IMR-90 (cell line): Measurements from ENCODE around the gene MED12. TPM values are rescaled to one million over a fixed set of nuclear protein-coding genes. Genes with fewer than 3 reads are reported as not detected.

ENCODE experiments used
- ATAC-seq: fragments of 200-7000 bp; cut with Tn5 transposase; 2 replicates; pipeline ENCODE4 v1.9.1; 2020; ENCODE audit warnings: low read depth, mild to moderate bottlenecking, moderate library complexity
- BruUV-seq: library from RNA; stranded (reverse); fragments of 400-500 nt; replicated peaks from 2 replicates; lab custom pipeline; 2021; lab: Mats Ljungman, UMichigan
- CTCF ChIA-PET: fragments of 300-600 bp; formaldehyde crosslinking; extraction: SDS; loops from one replicate; lab custom pipeline; 2021; ENCODE audit warnings: antibody characterized with exemption; lab: Yijun Ruan, JAX
- POLR2A ChIA-PET: fragments of 300-600 bp; sonication (Branson Sonifier 250); formaldehyde crosslinking; loops from one replicate; lab custom pipeline; 2022; ENCODE audit warnings: antibody characterized with exemption; ENCODE audit not compliant: unreplicated experiment; lab: Charles Lee
- DNase-seq: peaks from one replicate; pipeline ENCODE4 v3.0.0; 2013
- H2AFZ ChIP-seq: replicated peaks from 2 replicates; pipeline ENCODE3; 2013; ENCODE audit warnings: low read length, mild to moderate bottlenecking; ENCODE audit not compliant: poor library complexity
- H2AK5ac ChIP-seq: 2 replicates; pipeline ENCODE4 v1.6.1; 2013; ENCODE audit warnings: low read depth, low read length, inconsistent platforms
- H2AK9ac ChIP-seq: replicated peaks from 2 replicates; pipeline ENCODE3; 2013; ENCODE audit warnings: mild to moderate bottlenecking, low read depth, low read length, moderate library complexity; ENCODE audit not compliant: poor library complexity
- H2BK120ac ChIP-seq: 2 replicates; pipeline ENCODE4 v1.6.1; 2013; ENCODE audit warnings: low read depth, low read length, inconsistent platforms
- H2BK15ac ChIP-seq: 3 replicates; pipeline ENCODE4 v1.6.1; 2013; ENCODE audit warnings: low read depth, low read length, inconsistent platforms
- H2BK20ac ChIP-seq: 2 replicates; pipeline ENCODE4 v1.6.1; 2013; ENCODE audit warnings: low read depth, mild to moderate bottlenecking, inconsistent platforms, low read length, moderate library complexity
- H2BK5ac ChIP-seq: 2 replicates; pipeline ENCODE4 v1.6.1; 2013; ENCODE audit warnings: mild to moderate bottlenecking, low read depth, low read length, inconsistent platforms; ENCODE audit not compliant: poor library complexity, severe bottlenecking
- H3K14ac ChIP-seq: replicated peaks from 2 replicates; pipeline ENCODE4 v1.6.1; 2013; ENCODE audit warnings: low read depth, low read length, inconsistent platforms
- H3K18ac ChIP-seq: 2 replicates; pipeline ENCODE4 v1.6.1; 2013; ENCODE audit warnings: low read depth, low read length, control low read depth
- H3K23ac ChIP-seq: 2 replicates; pipeline ENCODE4 v1.6.1; 2013; ENCODE audit warnings: low read depth, low read length, inconsistent platforms
- H3K27ac ChIP-seq: 2 replicates; pipeline ENCODE4 v1.5.1; 2013; ENCODE audit warnings: mild to moderate bottlenecking, control low read depth, low read length; ENCODE audit not compliant: insufficient read depth
- H3K27me3 ChIP-seq: 2 replicates; pipeline ENCODE4 v1.6.1; 2013; ENCODE audit warnings: low read length; ENCODE audit not compliant: control insufficient read depth, insufficient read depth
- H3K36me3 ChIP-seq: 2 replicates; pipeline ENCODE4 v1.6.1; 2013; ENCODE audit warnings: low read length, mixed read lengths; ENCODE audit not compliant: control insufficient read depth, insufficient read depth
- H3K4ac ChIP-seq: 2 replicates; pipeline ENCODE4 v1.6.1; 2013; ENCODE audit warnings: low read depth, low read length, inconsistent platforms
- H3K4me1 ChIP-seq: 2 replicates; pipeline ENCODE4 v1.6.1; 2013; ENCODE audit warnings: low read length, mixed read lengths; ENCODE audit not compliant: control insufficient read depth, insufficient read depth
- H3K4me2 ChIP-seq: 2 replicates; pipeline ENCODE4 v1.6.1; 2013; ENCODE audit warnings: low read depth, mild to moderate bottlenecking, control low read depth, low read length, moderate library complexity
- H3K4me3 ChIP-seq: 2 replicates; pipeline ENCODE4 v1.5.1; 2013; ENCODE audit warnings: low read depth, mild to moderate bottlenecking, control low read depth, low read length, moderate library complexity; ENCODE audit not compliant: insufficient read depth
- H3K56ac ChIP-seq: 2 replicates; pipeline ENCODE4 v1.6.1; 2013; ENCODE audit warnings: low read length, inconsistent platforms; ENCODE audit not compliant: insufficient read depth; ENCODE audit errors: extremely low read depth
- H3K79me1 ChIP-seq, 2 experiments: 2 replicates each; pipeline ENCODE4 v1.6.1; 2013; ENCODE audit warnings: low read length in 2 of 2, inconsistent platforms in 1 of 2, low read depth in 1 of 2
- H3K9ac ChIP-seq: 2 replicates; pipeline ENCODE4 v1.6.1; 2013; ENCODE audit warnings: low read depth, low read length, control low read depth
- H3K9me1 ChIP-seq: 2 replicates; pipeline ENCODE4 v1.6.1; 2013; ENCODE audit warnings: low read length, inconsistent platforms; ENCODE audit not compliant: insufficient read depth
- H3K9me3 ChIP-seq: 2 replicates; pipeline ENCODE4 v1.6.1; 2013; ENCODE audit warnings: low read length; ENCODE audit not compliant: control insufficient read depth, insufficient read depth
- H4K20me1 ChIP-seq: 2 replicates; pipeline ENCODE4 v1.6.1; 2013; ENCODE audit warnings: low read length, inconsistent platforms; ENCODE audit not compliant: insufficient read depth
- H4K5ac ChIP-seq: 2 replicates; pipeline ENCODE4 v1.6.1; 2013; ENCODE audit warnings: mild to moderate bottlenecking, low read depth, low read length, control low read depth
- H4K8ac ChIP-seq, 2 experiments: 2 replicates each; pipeline ENCODE4 v1.6.1; 2013; ENCODE audit warnings: low read depth in 2 of 2, low read length in 2 of 2, control low read depth in 1 of 2, inconsistent platforms in 1 of 2
- H4K91ac ChIP-seq: 2 replicates; pipeline ENCODE4 v1.6.1; 2013; ENCODE audit warnings: low read depth, low read length, inconsistent platforms; ENCODE audit not compliant: insufficient read depth
- BHLHE40 ChIP-seq: fragments of 150-350 bp; IDR thresholded peaks from 2 replicates; pipeline ENCODE4 v1.6.1; 2016; ENCODE audit warnings: mild to moderate bottlenecking, low read depth, low read length
- CEBPB ChIP-seq: IDR thresholded peaks from 2 replicates; pipeline ENCODE4 v1.6.1; 2012; ENCODE audit warnings: low read depth, low read length, improper control_type of control experiment
- CHD1 ChIP-seq: IDR thresholded peaks from 2 replicates; pipeline ENCODE4 v1.6.1; 2012; ENCODE audit warnings: low read depth, low read length, improper control_type of control experiment
- FOS ChIP-seq: fragments of 150-350 bp; IDR thresholded peaks from 2 replicates; pipeline ENCODE4 v1.6.1; 2016; ENCODE audit warnings: low read depth, low read length
- MAFK ChIP-seq: IDR thresholded peaks from 2 replicates; pipeline ENCODE4 v1.6.1; 2012; ENCODE audit warnings: low read depth, low read length, improper control_type of control experiment
- MAZ ChIP-seq: IDR thresholded peaks from 2 replicates; pipeline ENCODE4 v1.6.1; 2012; ENCODE audit warnings: low read depth, mild to moderate bottlenecking, low read length, improper control_type of control experiment, moderate library complexity, borderline replicate concordance
- MXI1 ChIP-seq: IDR thresholded peaks from 2 replicates; pipeline ENCODE4 v1.6.1; 2012; ENCODE audit warnings: low read depth, mild to moderate bottlenecking, low read length, moderate library complexity, borderline replicate concordance
- NFE2L2 ChIP-seq: fragments of 150-350 bp; IDR thresholded peaks from 2 replicates; pipeline ENCODE4 v1.6.1; 2016; ENCODE audit warnings: low read depth, mild to moderate bottlenecking, low read length
- POLR2A ChIP-seq: IDR thresholded peaks from 2 replicates; pipeline ENCODE4 v1.6.1; 2012; ENCODE audit warnings: mild to moderate bottlenecking, low read depth, low read length
- RAD21 ChIP-seq: IDR thresholded peaks from 2 replicates; pipeline ENCODE4 v1.6.1; 2012; ENCODE audit warnings: low read length, improper control_type of control experiment
- RCOR1 ChIP-seq: IDR thresholded peaks from 2 replicates; pipeline ENCODE4 v1.6.1; 2012; ENCODE audit warnings: mild to moderate bottlenecking, low read length, improper control_type of control experiment; ENCODE audit not compliant: insufficient replicate concordance
- RFX5 ChIP-seq: IDR thresholded peaks from 2 replicates; pipeline ENCODE4 v1.8.0; 2012; ENCODE audit warnings: low read depth, mild to moderate bottlenecking, low read length, moderate library complexity
- SMC3 ChIP-seq: fragments of 150-350 bp; IDR thresholded peaks from 2 replicates; pipeline ENCODE4 v1.6.1; 2016; ENCODE audit warnings: low read depth, mild to moderate bottlenecking, antibody characterized with exemption, low read length, moderate library complexity
- WGBS, 2 experiments: methylation state at CpG; one replicate each; pipeline versions ENCODE4 v1.1.5 to v1.1.7; 2013; ENCODE audit warnings: missing lambda C conversion rate in 2 of 2; ENCODE audit not compliant: insufficient read length in 1 of 2; ENCODE audit errors: extremely low coverage in 2 of 2; 5-methylcytosine and 5-hydroxymethylcytosine counted together
- dilution Hi-C: fragments of 300-500 bp; cut with HindIII; formaldehyde crosslinking; loops from one replicate; pipeline ENCODE4 v1.14.3; 2018; ENCODE audit warnings: low sequenced_read_pairs; ENCODE audit not compliant: unreplicated experiment
- in situ Hi-C: fragments of 300-500 bp; cut with MboI; formaldehyde crosslinking; loops from 3 replicates; pipeline ENCODE4 v1.14.3; 2019; ENCODE audit warnings: low sequenced_read_pairs, inconsistent platforms, mixed read lengths
- intact Hi-C: fragments of 100-400 bp; cut with micrococcal nuclease; formaldehyde crosslinking; loops from 2 replicates; pipeline ENCODE4 v1.10.0; 2022
- polyA plus RNA-seq, 3 experiments: library from polyadenylated mRNA; depleted of rRNA; stranded (reverse); fragments of >200 nt; gene quantifications; 2 replicates each; pipeline ENCODE4 v1.2.3, GENCODE V29; 2012; ENCODE audit warnings: low replicate concordance in 1 of 3
- total RNA-seq: library from RNA; depleted of rRNA; stranded (reverse); fragments of >200 nt; gene quantifications from 2 replicates; pipeline ENCODE4 v1.2.3, GENCODE V29; 2012
- TF ChIP-seq, protein P1 (sequence below): conservative IDR thresholded peaks from 2 replicates; pipeline ENCODE4 v1.5.1; 2012; ENCODE audit warnings: mild to moderate bottlenecking, low read depth, low read length, improper control_type of control experiment
- TF ChIP-seq, protein P2 (sequence below): fragments of 150-350 bp; IDR thresholded peaks from 2 replicates; pipeline ENCODE4 v1.6.1; 2016; ENCODE audit warnings: low read depth, mild to moderate bottlenecking, low read length, moderate library complexity, borderline replicate concordance
- TF ChIP-seq, protein P3 (sequence below): fragments of 150-350 bp; IDR thresholded peaks from 2 replicates; pipeline ENCODE4 v1.6.1; 2017; ENCODE audit warnings: mild to moderate bottlenecking, antibody characterized with exemption, low read length, low read depth

Gene MED12
- total and polyA plus RNA-seq, 2 of the 4 experiments (the other 2 are of a cell fraction), result 9.1 to 19.8 TPM

DNA sequence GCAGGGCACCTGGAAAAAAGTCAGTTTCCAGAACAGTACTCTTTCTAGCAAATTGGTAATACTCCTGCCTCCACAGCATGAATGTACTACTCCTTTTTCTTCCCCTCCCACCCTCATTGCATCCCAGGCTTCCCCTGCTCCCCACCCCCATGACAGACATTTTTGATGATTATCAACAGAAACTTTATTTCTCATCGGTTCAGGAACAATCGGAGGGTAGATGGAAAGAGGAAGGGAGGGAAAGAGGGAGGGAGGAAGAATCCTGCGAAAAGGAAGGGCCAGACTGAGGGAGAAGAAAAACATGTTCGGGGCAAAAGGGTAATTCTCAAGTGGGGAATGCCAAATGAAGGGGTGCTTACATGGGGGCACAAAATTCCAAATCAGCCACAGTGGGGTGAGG lies 11.2 kb upstream of the MED12 start:
- dilution Hi-C loops, result no loop called here
- no TSS peak for BruUV-seq
- Histone ChIP-seq H2BK20ac (no peak overlapping the region), H4K5ac (no peak overlapping the region), H3K4me2 (no peak overlapping the region), H3K27me3 (peaks cover 19% of the 10 kb centered on the region), H3K27ac (no peak overlapping the region), H3K9ac (no peak overlapping the region), H3K18ac (no peak overlapping the region), H3K4ac (no peak overlapping the region), H2BK15ac (no peak overlapping the region), H4K20me1 (no peaks in the 10 kb centered on the region), H3K9me1 (no peaks in the 10 kb centered on the region), H3K4me1 (no peaks in the 10 kb centered on the region), H3K14ac (no peak overlapping the region), H3K9me3 (no peaks in the 10 kb centered on the region), H2BK120ac (no peak overlapping the region), H4K91ac (no peak overlapping the region), H3K79me1 (no peaks in the 10 kb centered on the region), H2AFZ (no peak overlapping the region), H3K4me3 (no peak overlapping the region), H4K8ac (no peak overlapping the region), H2BK5ac (no peak overlapping the region), H3K56ac (no peak overlapping the region), H2AK5ac (no peak overlapping the region), H2AK9ac (no peak overlapping the region), H3K23ac (no peak overlapping the region), H3K36me3 (no peaks in the 10 kb centered on the region)
- TF ChIP-seq MXI1 (no peak), NFE2L2 (no peak), RFX5 (no peak), BHLHE40 (no peak), MAFK (no peak), CEBPB (no peak), FOS (no peak), RCOR1 (no peak), MAZ (no peak), RAD21 (no peak), CHD1 (no peak), SMC3 (no peak), POLR2A (no peak)
- TF ChIP-seq, protein P1, sequence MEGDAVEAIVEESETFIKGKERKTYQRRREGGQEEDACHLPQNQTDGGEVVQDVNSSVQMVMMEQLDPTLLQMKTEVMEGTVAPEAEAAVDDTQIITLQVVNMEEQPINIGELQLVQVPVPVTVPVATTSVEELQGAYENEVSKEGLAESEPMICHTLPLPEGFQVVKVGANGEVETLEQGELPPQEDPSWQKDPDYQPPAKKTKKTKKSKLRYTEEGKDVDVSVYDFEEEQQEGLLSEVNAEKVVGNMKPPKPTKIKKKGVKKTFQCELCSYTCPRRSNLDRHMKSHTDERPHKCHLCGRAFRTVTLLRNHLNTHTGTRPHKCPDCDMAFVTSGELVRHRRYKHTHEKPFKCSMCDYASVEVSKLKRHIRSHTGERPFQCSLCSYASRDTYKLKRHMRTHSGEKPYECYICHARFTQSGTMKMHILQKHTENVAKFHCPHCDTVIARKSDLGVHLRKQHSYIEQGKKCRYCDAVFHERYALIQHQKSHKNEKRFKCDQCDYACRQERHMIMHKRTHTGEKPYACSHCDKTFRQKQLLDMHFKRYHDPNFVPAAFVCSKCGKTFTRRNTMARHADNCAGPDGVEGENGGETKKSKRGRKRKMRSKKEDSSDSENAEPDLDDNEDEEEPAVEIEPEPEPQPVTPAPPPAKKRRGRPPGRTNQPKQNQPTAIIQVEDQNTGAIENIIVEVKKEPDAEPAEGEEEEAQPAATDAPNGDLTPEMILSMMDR, result no peak
- TF ChIP-seq, protein P2, sequence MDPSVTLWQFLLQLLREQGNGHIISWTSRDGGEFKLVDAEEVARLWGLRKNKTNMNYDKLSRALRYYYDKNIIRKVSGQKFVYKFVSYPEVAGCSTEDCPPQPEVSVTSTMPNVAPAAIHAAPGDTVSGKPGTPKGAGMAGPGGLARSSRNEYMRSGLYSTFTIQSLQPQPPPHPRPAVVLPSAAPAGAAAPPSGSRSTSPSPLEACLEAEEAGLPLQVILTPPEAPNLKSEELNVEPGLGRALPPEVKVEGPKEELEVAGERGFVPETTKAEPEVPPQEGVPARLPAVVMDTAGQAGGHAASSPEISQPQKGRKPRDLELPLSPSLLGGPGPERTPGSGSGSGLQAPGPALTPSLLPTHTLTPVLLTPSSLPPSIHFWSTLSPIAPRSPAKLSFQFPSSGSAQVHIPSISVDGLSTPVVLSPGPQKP, result no peak
- TF ChIP-seq, protein P3, sequence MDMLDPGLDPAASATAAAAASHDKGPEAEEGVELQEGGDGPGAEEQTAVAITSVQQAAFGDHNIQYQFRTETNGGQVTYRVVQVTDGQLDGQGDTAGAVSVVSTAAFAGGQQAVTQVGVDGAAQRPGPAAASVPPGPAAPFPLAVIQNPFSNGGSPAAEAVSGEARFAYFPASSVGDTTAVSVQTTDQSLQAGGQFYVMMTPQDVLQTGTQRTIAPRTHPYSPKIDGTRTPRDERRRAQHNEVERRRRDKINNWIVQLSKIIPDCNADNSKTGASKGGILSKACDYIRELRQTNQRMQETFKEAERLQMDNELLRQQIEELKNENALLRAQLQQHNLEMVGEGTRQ, result no peak
- CTCF ChIA-PET, result no interaction called here
- WGBS, 2 experiments, result 67% methylated on average over 1 of the region's 4 CpGs; no CpG with 5 or more reads in 1 of the 2 experiments
- POLR2A ChIA-PET, result no interaction called here
- intact Hi-C loops, result no loop called here
- ATAC-seq (no peak), DNase-seq (no peak)
- in situ Hi-C loops, result no loop called here
